NT2/D1 (cell line): Measurements from ENCODE around the gene PMM1.
"Not testable (repeated sequence)": the region's sequence is repeated elsewhere in the genome, so short reads cannot be mapped to it uniquely, and the experiment has no call there.

ENCODE experiments used
- DNase-seq: peaks from one replicate; pipeline ENCODE4 v3.0.0-alpha.2; 2011; ENCODE audit warnings: low read depth, low spot score
- H3K27me3 ChIP-seq: 2 replicates; pipeline ENCODE4 v1.6.0; 2011; ENCODE audit warnings: mild to moderate bottlenecking; ENCODE audit not compliant: insufficient read length, insufficient read depth
- H3K36me3 ChIP-seq: 2 replicates; pipeline ENCODE4 v1.6.1; 2011; ENCODE audit warnings: mild to moderate bottlenecking, low read length, mixed read lengths; ENCODE audit not compliant: insufficient read depth, insufficient read length
- H3K4me1 ChIP-seq: 2 replicates; pipeline ENCODE4 v1.5.1; 2011; ENCODE audit not compliant: insufficient read depth, insufficient read length
- H3K4me3 ChIP-seq: 2 replicates; pipeline ENCODE4 v1.5.1; 2011; ENCODE audit warnings: low read depth; ENCODE audit not compliant: insufficient read length
- H3K9ac ChIP-seq: 2 replicates; pipeline ENCODE4 v1.6.0; 2011; ENCODE audit warnings: low read depth; ENCODE audit not compliant: insufficient read length
- H3K9me3 ChIP-seq: 2 replicates; pipeline ENCODE4 v1.5.1; 2011; ENCODE audit warnings: mild to moderate bottlenecking, low read length; ENCODE audit not compliant: insufficient read depth
- SUZ12 ChIP-seq: IDR thresholded peaks from 2 replicates; pipeline ENCODE4 v1.6.1; 2011; ENCODE audit not compliant: insufficient read length, insufficient read depth; ENCODE audit errors: extremely low read depth
- YY1 ChIP-seq: IDR thresholded peaks from 2 replicates; pipeline ENCODE4 v1.6.1; 2011; ENCODE audit not compliant: insufficient read length, insufficient read depth
- ZNF274 ChIP-seq: IDR thresholded peaks from 2 replicates; pipeline ENCODE4 v1.6.1; 2011; ENCODE audit warnings: mild to moderate bottlenecking, low read depth, low read length

PMM1 gene

GRCh38 chr22:41578818-41579217 lies 10.8 kb downstream of the PMM1 start:
- no peaks in the 10 kb centered on the region for H3K9me3 ChIP-seq
- peaks cover 11% of the 10 kb centered on the region for H3K4me1 ChIP-seq
- H3K36me3 ChIP-seq, result peaks cover 38% of the 10 kb centered on the region
- no peaks in the 10 kb centered on the region for H3K27me3 ChIP-seq
- peak overlapping the region; percentile 21 for H3K9ac ChIP-seq
- no peak overlapping the region for H3K4me3 ChIP-seq
- TF ChIP-seq ZNF274 (no peak), SUZ12 (no peak)
- DNase-seq, result no peak

- TF ChIP-seq SUZ12, result no peak
- no peak for TF ChIP-seq YY1
- no peak for TF ChIP-seq ZNF274
- peaks cover 39% of the 10 kb centered on the region for H3K36me3 ChIP-seq
- no peaks in the 10 kb centered on the region for H3K27me3 ChIP-seq
- H3K4me1 ChIP-seq, result peaks cover 13% of the 10 kb centered on the region
- H3K4me3 ChIP-seq, result no peak overlapping the region
- H3K9ac ChIP-seq, result no peak overlapping the region
- H3K9me3 ChIP-seq, result no peaks in the 10 kb centered on the region
- DNase-seq, result no peak
These were observed 11.5 kb downstream of the PMM1 start for GRCh38 chr22:41578114-41578513.

- no peaks in the 10 kb centered on the region for H3K9me3 ChIP-seq
- H3K36me3 ChIP-seq, result peaks cover 41% of the 10 kb centered on the region
- H3K4me1 ChIP-seq, result peaks cover 13% of the 10 kb centered on the region
- peak; percentile 63 for DNase-seq
- no peak overlapping the region for H3K4me3 ChIP-seq
- no peaks in the 10 kb centered on the region for H3K27me3 ChIP-seq
- H3K9ac ChIP-seq, result no peak overlapping the region
- TF ChIP-seq ZNF274 (no peak), YY1 (no peak), SUZ12 (no peak)
These were observed 12.8 kb downstream of the PMM1 start for GRCh38 chr22:41576877-41577276.

- H3K4me3 ChIP-seq, result no peak overlapping the region
- no peak for DNase-seq
- peaks cover 13% of the 10 kb centered on the region for H3K4me1 ChIP-seq
- no peaks in the 10 kb centered on the region for H3K9me3 ChIP-seq
- peaks cover 47% of the 10 kb centered on the region for H3K36me3 ChIP-seq
- no peaks in the 10 kb centered on the region for H3K27me3 ChIP-seq
- TF ChIP-seq YY1, result no peak
- TF ChIP-seq SUZ12, result no peak
- no peak for TF ChIP-seq ZNF274
- H3K9ac ChIP-seq, result no peak overlapping the region
These were observed 14.1 kb downstream of the PMM1 start for GRCh38 chr22:41575533-41575932.

- TF ChIP-seq ZNF274 (no peak), SUZ12 (no peak), YY1 (no peak)
- DNase-seq, result no peak
- Histone ChIP-seq H3K9ac (peak overlapping the region; percentile 21), H3K9me3 (no peaks in the 10 kb centered on the region), H3K4me3 (no peak overlapping the region), H3K36me3 (peaks cover 42% of the 10 kb centered on the region), H3K4me1 (peaks cover 13% of the 10 kb centered on the region), H3K27me3 (no peaks in the 10 kb centered on the region)
These were observed 14.7 kb downstream of the PMM1 start for GRCh38 chr22:41574847-41575381.

- TF ChIP-seq SUZ12 (no peak), ZNF274 (no peak), YY1 (no peak)
- peaks cover 38% of the 10 kb centered on the region for H3K36me3 ChIP-seq
- H3K4me3 ChIP-seq, result no peak overlapping the region
- no peak for DNase-seq
- H3K27me3 ChIP-seq, result no peaks in the 10 kb centered on the region
- H3K9ac ChIP-seq, result no peak overlapping the region
- H3K4me1 ChIP-seq, result peaks cover 12% of the 10 kb centered on the region
- H3K9me3 ChIP-seq, result no peaks in the 10 kb centered on the region
These were observed 16.0 kb downstream of the PMM1 start for GRCh38 chr22:41573677-41574076.

- H3K4me3 ChIP-seq, H3K27me3 ChIP-seq, DNase-seq, H3K9me3 ChIP-seq, H3K9ac ChIP-seq: not testable (repeated sequence)
- H3K36me3 ChIP-seq, result peaks cover 33% of the 10 kb centered on the region
- peaks cover 13% of the 10 kb centered on the region for H3K4me1 ChIP-seq
These were observed 17.3 kb downstream of the PMM1 start for GRCh38 chr22:41572305-41572704.

GRCh38 chr22:41571786-41572185 lies 17.9 kb downstream of the PMM1 start:
- peaks cover 30% of the 10 kb centered on the region for H3K36me3 ChIP-seq
- no peak for DNase-seq
- no peaks in the 10 kb centered on the region for H3K27me3 ChIP-seq
- TF ChIP-seq SUZ12 (no peak), YY1 (no peak), ZNF274 (no peak)
- no peaks in the 10 kb centered on the region for H3K9me3 ChIP-seq
- H3K9ac ChIP-seq, result no peak overlapping the region
- peaks cover 9% of the 10 kb centered on the region for H3K4me1 ChIP-seq
- H3K4me3 ChIP-seq, result no peak overlapping the region
